ENCODE measurements around the gene CAPN6. TPM values are rescaled to one million over a fixed set of nuclear protein-coding genes. Genes with fewer than 3 reads are reported as not detected.

CAPN6 gene
- total and polyA plus RNA-seq, 4 donors, result 0.13 to 0.33 (median 0.25) TPM

- H3K9ac ChIP-seq (ENCODE audit: low read depth in 1 of 2, low read length in 2 of 2), result no peak overlapping the region
- H3K4me3 ChIP-seq (ENCODE audit: low read depth in 1 of 3, low read length in 3 of 3), result no peak overlapping the region
- H3K27ac ChIP-seq (ENCODE audit: low read depth in 1 of 2, low read length in 2 of 2), result no peak overlapping the region
- H3K9me3 ChIP-seq (ENCODE audit: control insufficient read depth in 4 of 4, low read length in 3 of 4), result no peaks in the 10 kb centered on the region
- peaks cover 0 to 2% (median 0%) of the 10 kb centered on the region in 4 donors for H3K27me3 ChIP-seq (ENCODE audit: control insufficient read depth in 4 of 4, insufficient read depth in 4 of 4, low read length in 3 of 4)
- 97% methylated on average over 8 of the region's 8 CpGs for WGBS
- no peaks in the 10 kb centered on the region for H3K36me3 ChIP-seq (ENCODE audit: control insufficient read depth in 4 of 4, insufficient read depth in 3 of 4, low read depth in 1 of 4, low read length in 3 of 4)
- no peak for DNase-seq (ENCODE audit: low spot score)
- no peaks in the 10 kb centered on the region for H3K4me1 ChIP-seq (ENCODE audit: control insufficient read depth in 4 of 4, insufficient read depth in 4 of 4, low read length in 3 of 4)
- TF ChIP-seq ZBTB33 (IDR thresholded peaks at IDR 0.05), result no peak
- no peak for TF ChIP-seq MAX (IDR thresholded peaks at IDR 0.05)
Observed at GRCh38 chrX:111207851-111208250, 62.4 kb downstream of the CAPN6 start.

GRCh38 chrX:111200327-111200726, 70.0 kb downstream of the CAPN6 start:
- WGBS, result 88% methylated on average over 3 of the region's 3 CpGs
- Histone ChIP-seq H3K27me3 (ENCODE audit: control insufficient read depth in 4 of 4, insufficient read depth in 4 of 4, low read length in 3 of 4) (peaks cover 0 to 2% (median 0%) of the 10 kb centered on the region in 4 donors), H3K9me3 (ENCODE audit: control insufficient read depth in 4 of 4, low read length in 3 of 4) (no peaks in the 10 kb centered on the region), H3K36me3 (ENCODE audit: control insufficient read depth in 4 of 4, insufficient read depth in 3 of 4, low read depth in 1 of 4, low read length in 3 of 4) (no peaks in the 10 kb centered on the region), H3K9ac (ENCODE audit: low read depth in 1 of 2, low read length in 2 of 2) (no peak overlapping the region), H3K4me1 (ENCODE audit: control insufficient read depth in 4 of 4, insufficient read depth in 4 of 4, low read length in 3 of 4) (no peaks in the 10 kb centered on the region), H3K27ac (ENCODE audit: low read depth in 1 of 2, low read length in 2 of 2) (no peak overlapping the region), H3K4me3 (ENCODE audit: low read depth in 1 of 3, low read length in 3 of 3) (no peak overlapping the region)
- no peak for DNase-seq (ENCODE audit: low spot score)
- TF ChIP-seq EGR1 (IDR thresholded peaks at IDR 0.05; ENCODE audit: low read depth in 2 of 2) (no peak), FOXA1 (IDR thresholded peaks at IDR 0.05) (no peak), ATF3 (IDR thresholded peaks at IDR 0.05) (no peak), NR2F2 (IDR thresholded peaks at IDR 0.05) (no peak), JUND (IDR thresholded peaks at IDR 0.05) (no peak), RAD21 (IDR thresholded peaks at IDR 0.05) (no peak), TAF1 (conservative IDR thresholded peaks at IDR 0.05) (no peak), FOXA2 (IDR thresholded peaks at IDR 0.05) (no peak)

- Histone ChIP-seq H3K36me3 (ENCODE audit: control insufficient read depth in 4 of 4, insufficient read depth in 3 of 4, low read depth in 1 of 4, low read length in 3 of 4) (no peaks in the 10 kb centered on the region), H3K9ac (ENCODE audit: low read depth in 1 of 2, low read length in 2 of 2) (no peak overlapping the region), H3K9me3 (ENCODE audit: control insufficient read depth in 4 of 4, low read length in 3 of 4) (no peaks in the 10 kb centered on the region), H3K4me1 (ENCODE audit: control insufficient read depth in 4 of 4, insufficient read depth in 4 of 4, low read length in 3 of 4) (no peaks in the 10 kb centered on the region), H3K4me3 (ENCODE audit: low read depth in 1 of 3, low read length in 3 of 3) (no peak overlapping the region), H3K27ac (ENCODE audit: low read depth in 1 of 2, low read length in 2 of 2) (no peak overlapping the region), H3K27me3 (ENCODE audit: control insufficient read depth in 4 of 4, insufficient read depth in 4 of 4, low read length in 3 of 4) (no peaks in the 10 kb centered on the region)
- TF ChIP-seq HNF4G (IDR thresholded peaks at IDR 0.05), result no peak
- no peak for DNase-seq (ENCODE audit: low spot score)
- 77% methylated on average over 2 of the region's 2 CpGs for WGBS
Observed at GRCh38 chrX:111199505-111199904, 70.8 kb downstream of the CAPN6 start.

Other genes with a start within 250 kb of the CAPN6 start
- gene PAK3, start 174.3 kb downstream of the CAPN6 start, total RNA-seq, result under 1 TPM; 0.25 to 0.79 TPM
- gene PAK3, start 174.3 kb downstream of the CAPN6 start, polyA plus RNA-seq, result under 1 TPM; 0.03 to 0.28 TPM
- not detected for gene DCX, start 141.7 kb upstream of the CAPN6 start, total RNA-seq
- under 1 TPM in 1 of 2 donors, not detected in 1; 0.01 TPM for gene DCX, start 141.7 kb upstream of the CAPN6 start, polyA plus RNA-seq
- 10 to 100 TPM in 1 of 2 donors, under 1 TPM in 1; 0.09 to 16.2 TPM for gene SERTM2, start 241.2 kb upstream of the CAPN6 start, total RNA-seq
- 1 to 10 TPM in 1 of 2 donors, under 1 TPM in 1; 0.96 to 4.3 TPM for gene SERTM2, start 241.2 kb upstream of the CAPN6 start, polyA plus RNA-seq

Data from liver (tissue), 9 donors.